ENCODE data around the gene PCNA.
"Not testable (repeated sequence)": the region's sequence is repeated elsewhere in the genome, so short reads cannot be mapped to it uniquely, and the experiment has no call there.

The PCNA gene

DNA sequence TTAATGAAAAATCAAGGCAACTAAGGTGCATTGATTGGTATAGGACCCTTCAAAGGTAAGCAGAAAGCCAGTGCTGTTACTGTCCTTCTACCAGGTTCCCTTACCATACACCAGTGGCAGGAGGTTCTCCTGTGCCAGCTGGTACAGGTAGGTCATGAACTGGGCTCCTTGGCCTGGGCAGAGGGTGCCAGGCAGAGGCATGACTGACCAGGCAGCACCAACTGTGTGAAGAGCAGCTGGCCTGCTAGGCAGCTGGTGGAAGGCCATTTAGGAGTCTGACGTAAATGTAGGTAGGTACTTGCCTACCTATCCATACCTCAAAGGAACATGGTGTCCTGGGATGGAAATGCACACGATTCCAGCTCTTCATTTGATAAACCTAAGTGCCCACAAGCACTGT is 23.3 kb downstream of the PCNA start:
- no peak for DNase-seq (ENCODE audit: low read depth)

DNA sequence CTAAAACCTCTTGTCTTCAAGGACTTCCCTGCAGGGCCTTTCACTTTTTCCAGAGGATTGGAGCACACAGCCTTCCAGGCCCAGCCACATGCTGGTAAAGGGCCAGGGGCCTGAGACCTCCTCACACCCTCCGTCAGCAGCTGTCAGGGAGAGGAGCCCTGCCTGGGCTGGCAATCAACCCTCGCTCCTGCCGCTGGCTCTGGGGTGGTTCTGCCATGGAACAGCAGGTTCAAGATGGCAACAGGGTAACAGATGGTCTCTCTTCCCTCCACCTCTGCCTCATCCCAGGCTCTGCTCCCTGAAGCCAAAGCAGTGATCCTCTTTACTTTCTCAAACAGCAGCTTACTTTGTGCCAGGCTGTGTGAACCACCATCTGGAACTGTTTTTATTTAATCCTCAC is 23.8 kb downstream of the PCNA start:
- DNase-seq (ENCODE audit: low read depth), result no peak

DNA sequence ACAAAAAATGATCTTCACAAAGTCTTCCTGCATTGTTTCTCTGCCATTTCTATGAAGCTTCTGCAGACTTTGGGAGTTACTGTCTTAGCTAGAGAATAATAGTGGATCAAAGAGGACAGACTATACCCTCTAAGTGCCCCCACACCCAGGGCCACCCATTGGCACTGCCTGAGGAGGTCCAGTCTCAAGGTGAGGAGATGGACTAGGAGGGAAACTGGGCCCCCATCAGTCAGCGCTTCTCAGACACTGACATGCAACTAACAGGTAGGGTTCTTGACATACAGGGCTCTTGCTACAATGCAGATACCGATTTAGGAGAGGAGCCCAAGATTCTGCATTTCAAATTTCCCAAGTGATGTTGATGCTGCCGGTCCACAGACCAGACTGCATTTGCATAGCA is 24.3 kb downstream of the PCNA start:
- DNase-seq (ENCODE audit: low read depth), result no peak

DNA sequence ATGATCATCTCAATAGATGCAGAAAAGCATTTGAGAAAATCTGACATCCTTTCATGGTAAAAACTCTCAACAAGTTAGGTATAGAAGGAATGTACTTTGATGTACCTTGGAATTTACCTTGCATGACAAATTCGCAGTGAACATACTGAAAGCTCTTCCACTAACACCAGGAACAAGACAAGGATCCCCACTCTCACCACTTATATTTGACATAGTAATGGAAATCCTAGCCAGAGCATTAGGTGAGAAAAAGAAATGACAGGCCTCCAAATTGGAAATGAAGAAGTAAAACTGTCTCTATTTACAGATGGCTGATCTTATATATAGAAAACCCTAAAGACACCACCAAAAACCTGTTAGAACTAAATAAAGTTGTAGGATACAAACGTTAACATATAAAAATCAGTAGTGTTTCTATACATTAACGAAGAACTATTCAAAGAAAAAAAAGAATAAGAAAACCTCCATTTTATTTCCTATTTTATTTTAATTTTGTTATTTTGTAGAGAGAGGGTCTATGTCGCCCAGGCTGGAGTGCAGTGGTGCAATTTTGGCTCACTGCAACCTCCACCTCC is 26.9 kb downstream of the PCNA start:
- DNase-seq (ENCODE audit: low read depth), result no peak

DNA sequence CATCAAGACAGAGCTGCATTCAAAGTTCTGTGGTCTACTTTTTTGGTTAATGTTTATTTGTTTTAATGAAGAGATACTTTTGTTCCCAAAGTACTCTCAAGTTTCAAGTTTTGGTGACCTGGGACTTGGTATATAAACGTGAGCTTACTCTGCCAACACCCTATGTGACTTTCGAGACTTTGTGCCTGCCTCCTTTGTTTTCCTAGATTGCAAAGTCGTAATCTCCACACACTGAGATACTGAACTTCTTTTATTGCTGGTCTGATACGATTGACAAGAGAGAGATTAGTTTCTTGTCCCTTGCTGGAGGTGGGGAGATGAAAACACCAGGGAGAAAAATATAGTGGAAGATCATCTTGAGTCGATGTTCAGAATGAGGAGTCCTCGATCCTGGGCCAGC is 27.9 kb downstream of the PCNA start:
- DNase-seq (ENCODE audit: low read depth), result no peak

DNA sequence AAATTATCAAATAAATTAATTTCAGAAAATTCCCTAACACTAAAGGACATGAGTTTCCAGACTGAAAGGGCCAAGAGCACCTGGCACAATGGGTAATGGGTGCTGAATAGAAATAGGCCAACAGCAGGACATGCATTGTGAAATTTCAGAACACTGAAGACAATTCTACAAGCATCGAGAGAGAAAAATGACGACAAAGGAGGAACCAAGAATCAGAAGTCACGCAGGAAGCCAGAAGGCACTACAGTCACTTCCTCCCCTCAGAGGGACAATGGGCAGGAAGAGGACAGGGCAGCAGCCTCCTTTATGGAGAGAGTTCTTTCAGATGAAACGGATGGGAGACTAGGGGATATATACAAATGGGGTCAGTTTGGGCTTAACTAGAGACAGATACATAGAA is 29.6 kb downstream of the PCNA start:
- no peak for DNase-seq (ENCODE audit: low read depth)

DNA sequence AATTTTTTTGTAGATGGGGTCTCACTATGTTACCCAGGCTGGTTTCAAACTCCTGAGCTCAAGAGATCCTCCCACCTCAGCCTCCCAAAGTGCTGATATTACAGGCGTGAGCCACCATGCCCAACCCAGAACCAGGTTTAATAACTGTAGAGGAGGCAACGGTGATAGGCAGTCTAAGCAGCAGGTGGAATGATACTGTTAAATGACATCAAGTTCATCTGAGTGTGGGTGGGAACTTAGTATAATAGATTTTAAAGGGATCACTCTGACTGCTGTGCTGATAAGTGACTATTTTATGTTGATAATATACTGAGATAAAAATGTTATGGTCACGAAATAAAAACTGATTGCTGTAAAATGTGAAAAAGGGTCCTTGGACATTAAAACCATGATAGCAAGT is 31.1 kb downstream of the PCNA start:
- DNase-seq (ENCODE audit: low read depth), result no peak

DNA sequence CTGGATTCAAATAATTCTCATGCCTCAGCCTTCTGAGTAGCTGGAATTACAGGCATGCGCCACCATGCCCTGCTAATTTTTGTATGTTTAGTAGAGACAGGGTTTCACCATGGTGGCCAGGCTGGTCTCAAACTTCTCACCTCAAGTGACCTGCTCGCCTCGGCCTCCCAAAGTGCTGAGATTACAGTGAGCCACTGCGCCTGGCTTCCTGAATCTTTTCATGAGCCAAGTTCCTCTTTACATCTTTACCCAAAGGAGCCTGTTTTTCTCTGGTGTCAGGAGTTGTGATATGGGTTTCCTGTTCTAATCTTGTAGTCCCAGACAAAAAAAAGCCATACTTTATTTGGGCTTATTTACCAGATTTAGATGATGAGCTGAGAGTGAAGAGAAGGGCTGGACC is 34.4 kb downstream of the PCNA start:
- no peak for DNase-seq (ENCODE audit: low read depth)

DNA sequence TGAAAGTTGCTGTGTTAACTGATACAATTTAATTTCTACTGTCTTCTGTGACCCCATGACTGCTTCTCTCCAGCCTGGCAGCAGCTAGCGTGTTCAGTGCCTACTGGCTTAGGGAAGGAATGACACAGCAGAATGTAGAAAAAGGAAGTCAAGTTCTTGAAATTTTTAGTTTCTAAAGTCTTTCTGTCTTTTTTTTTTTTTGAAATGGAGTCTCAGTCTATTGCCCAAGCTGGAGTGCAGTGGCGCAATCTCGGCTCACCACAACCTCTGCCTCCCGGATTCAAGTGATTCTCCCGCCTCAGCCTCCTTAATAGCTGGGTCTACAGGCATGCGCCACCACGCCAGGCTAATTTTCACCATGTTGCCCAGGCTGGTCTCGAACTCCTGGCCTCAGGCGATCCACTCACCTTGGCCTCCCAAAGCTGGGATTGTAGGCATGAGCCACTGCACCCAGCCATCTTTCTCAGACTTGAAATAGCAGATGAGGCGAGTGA is 39.3 kb downstream of the PCNA start:
- no peak for DNase-seq (ENCODE audit: low read depth)

DNA sequence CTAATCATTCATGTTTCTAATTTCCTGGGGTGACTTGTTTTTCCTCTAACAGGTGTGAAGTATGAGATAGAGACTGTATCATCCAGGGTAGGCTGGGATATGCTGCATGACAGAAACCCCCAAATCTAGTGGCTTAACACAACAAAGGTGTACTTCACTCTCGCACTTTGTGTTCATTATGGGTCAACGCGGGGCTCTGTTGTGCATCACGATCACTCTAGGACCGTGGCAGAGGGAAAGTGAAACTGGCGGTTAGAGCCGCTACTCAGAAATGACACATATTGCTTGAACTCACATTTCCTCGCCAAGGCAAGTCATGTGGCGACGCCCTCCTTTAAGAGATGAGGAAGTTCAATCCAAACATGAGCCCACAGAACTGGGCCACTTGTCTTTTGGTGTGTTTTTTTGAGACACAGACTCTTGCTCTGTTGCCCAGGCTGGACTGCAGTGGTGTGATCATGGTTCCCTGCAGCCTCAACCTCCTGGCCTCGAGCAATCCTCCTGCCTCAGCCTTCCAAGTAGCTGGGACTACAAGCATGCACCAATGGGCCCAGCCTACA is 41.3 kb downstream of the PCNA start:
- peak; percentile 69 for DNase-seq (ENCODE audit: low read depth)

DNA sequence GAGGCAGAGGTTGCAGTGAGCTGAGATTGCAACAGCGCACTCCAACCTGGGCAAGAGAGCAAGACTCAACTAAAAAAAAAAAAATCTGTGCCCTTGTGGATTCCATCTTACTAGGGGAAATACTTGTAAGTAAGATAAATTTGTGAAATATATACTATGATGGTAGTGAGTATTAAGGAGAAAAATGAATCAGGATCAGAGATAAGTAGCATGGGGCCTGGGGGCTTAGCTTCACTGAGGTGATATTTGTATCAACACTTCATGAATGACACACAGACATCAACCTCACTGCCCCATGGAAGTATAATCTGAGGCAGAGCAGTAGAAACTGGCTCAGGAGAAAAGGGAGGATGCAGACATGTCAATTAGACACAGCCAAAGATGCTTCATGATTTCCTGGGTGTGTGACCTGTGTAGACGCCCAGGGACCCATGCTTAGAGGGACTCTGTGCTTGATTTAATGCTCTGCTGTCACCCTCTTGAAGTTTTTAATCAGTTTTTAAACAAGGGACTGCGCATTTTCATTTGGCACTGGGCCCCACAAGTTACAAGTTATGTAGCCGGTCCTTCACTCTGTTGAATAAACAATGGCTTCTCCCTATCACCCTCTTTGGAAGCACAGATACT is 41.9 kb downstream of the PCNA start:
- DNase-seq (ENCODE audit: low read depth), result no peak

DNA sequence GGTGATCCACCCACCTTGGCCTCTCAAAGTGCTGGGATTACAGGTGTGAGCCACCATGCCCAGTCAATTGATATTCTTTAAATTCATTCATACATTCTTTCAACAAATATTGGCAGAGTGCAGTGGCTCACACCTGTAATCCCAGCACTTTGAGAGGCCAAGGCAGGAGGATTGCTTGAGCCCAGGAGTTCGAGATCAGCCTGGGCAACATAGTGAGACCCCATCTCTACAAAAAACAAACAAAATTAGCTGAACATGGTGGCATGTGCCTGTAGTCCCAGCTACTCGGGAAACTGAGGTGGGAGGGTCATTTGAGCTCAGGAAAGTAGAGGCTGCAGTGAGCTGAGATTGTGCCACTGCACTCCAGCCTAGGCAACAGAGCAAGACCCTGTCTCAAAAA is 42.8 kb downstream of the PCNA start:
- not testable (repeated sequence) for DNase-seq (ENCODE audit: low read depth)

DNA sequence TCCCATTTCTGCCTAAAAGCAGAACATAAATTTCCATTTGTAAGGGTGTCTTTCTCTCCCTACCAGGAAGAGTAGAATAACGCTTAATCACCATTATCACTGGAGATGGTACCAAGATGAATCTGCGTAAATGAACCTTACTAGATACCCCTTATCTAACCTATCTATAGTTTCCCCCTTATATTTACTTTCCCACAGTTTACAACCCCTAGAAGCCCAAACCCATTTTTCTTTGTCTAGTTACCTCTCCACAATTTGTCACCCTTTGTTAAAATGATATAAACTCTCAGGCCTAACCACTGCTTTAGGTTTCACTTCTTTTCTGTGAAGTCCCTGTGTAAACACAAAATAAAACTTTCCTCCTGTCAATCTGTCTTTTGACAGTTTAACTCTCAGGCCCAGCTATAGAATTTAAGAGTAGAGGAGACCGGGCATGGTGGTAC is 45.5 kb downstream of the PCNA start:
- DNase-seq (ENCODE audit: low read depth), result no peak

DNA sequence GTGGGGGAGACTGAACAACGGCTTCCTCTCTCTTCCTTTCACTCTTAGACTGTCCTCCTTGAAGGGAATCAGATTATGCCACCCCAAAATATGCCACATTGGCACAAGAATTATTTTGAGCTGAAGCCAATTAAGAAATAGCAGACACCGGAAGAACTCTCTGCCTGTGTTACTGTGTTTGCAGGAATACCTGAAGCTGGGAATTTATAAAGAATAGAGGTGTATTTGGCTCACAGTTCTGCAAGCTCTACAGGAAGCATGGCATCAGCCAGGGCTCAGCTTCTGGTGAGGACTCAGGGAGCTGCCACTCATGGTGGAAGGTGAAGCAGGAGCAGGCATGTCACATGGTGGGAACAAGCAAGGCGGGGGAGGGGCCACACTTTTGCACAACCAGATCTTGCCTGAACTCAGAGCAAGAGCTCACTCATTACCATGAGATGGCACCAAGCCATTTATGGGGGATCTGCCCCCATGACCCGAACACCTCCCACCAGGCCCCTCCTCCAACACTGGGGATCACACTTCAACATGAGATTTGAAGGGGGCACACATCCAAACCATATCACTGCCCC is 46.0 kb downstream of the PCNA start:
- no peak for DNase-seq (ENCODE audit: low read depth)

DNA sequence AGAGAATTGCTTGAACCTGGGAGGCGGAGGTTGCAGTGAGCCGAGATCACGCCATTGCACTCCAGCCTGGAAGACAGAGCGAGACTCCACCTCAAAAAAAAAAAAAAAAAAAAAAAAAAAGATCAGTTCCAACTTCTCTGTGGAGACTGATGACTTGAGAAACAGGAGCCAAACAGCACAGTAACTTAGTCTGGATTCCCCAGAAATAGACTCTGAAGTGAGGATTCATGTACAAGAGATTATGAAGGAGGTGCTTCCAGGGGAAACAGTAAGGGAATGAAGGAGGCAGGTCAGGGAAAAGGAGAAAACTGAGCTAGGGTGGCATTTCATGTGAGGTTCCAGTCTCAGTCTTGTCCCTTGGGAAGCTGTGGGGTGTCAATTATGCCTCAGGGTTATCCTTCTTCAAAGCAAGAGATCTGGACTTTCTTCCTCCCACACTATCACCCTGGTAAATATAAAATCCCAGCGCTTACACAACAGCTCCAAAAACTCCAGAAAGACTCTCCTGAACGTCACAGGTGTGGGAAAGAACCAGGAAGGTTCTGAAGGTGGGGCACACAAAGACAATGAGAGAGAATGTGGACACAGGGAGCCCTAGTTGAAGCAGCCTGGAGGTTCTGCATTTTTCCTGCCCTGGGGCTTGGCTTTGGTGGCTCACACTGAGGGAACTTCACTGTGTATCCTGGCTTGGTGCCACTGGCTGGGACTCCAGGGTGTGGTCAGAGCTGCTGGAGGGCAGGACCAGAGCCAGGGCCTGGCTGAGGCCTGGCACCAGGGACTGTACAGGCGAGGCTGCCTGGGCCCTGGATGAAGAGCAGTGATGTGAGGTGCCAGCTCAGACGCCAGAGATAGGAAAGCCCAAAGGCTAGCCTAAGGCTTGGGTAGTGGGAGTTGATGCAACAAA is 46.8 kb downstream of the PCNA start:
- DNase-seq (ENCODE audit: low read depth), result no peak

DNA sequence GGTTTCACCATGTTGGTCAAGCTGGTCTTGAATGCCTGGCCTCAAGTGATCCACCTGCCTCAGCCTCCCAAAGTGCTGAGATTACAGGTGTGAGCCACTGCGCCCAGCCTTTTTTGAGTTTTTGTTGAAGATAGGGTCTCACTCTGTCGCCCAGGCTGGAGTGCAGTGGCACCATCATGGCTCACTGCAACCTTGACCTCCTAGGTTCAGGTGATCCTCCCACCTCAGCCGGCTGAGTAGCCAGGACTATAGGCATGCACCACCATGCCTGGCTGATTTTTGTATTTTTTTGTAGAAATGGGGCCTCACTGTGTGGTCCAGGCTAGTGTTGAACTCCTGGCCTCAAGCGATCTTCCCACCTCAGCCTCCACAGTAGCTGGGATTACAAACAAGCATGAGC is 47.8 kb downstream of the PCNA start:
- DNase-seq (ENCODE audit: low read depth), result not testable (repeated sequence)

DNA sequence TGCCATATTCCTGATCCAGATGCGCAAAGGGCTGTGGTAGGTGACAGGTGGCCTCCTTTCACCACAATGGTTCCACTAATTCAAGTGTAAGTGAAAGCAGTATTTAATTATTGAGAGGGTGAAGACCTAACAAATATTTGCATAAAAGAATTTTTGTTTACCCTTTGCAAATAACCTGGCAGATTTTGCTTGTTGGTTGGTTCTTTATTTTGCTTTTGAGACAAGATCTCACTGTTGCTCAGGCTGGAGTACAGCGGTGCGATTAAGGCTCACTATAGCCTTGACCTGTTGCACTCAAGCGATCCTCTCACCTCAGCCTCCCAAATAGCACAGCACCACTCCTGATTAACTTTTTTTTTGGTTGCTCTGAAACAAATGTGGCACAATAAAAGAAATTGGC is 49.2 kb downstream of the PCNA start:
- no peak for DNase-seq (ENCODE audit: low read depth)

DNA sequence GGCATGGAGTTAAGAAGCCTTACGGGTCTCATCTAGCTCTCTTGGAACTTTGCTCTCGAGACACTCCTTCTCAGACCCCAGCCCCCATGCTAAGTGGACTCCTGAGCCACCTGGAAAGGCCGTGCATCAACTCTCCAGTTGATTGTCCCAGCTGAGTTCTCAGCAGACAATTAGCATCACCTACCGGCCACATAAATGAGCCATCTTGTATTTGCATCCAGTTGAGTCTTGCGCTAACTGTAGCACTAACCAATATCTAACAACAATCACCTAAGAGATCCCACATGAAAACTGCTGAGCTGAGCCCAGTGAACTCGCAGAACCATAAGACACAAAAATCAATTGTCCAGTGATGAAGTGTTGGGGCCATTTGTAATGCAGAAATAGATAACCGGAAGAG is 49.7 kb downstream of the PCNA start:
- DNase-seq (ENCODE audit: low read depth), result no peak

DNA sequence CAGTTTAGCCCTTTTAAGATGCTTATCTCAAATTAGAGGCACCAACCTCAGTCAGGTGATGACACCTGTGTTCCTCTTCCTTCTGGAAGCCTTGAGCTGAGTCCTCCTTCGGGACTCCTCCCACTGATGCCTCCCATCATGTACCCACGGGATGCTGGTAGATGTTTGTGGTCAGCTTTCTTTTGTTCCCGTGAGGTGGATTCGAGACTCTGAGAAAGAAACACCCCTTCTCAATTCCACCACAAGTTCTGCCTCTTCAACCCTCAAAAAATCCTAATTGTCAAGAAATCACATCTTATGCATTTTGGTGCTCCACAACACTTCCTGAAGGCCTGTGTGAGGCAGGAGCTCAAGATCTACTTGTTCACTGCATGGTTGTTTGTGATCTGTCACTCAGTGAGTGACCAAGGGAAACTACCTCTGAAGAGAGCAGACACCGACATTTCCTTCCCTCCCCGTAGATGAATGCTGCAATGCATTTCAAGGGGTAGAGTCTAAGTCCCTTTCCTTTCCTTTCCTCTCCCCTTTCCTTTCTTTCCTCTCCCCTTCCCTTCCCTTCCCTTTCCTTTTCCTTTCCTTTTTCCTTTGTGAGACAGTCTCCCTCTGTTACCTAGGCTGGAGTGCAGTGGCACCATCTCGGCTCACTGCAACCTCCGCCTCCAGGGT is 50.5 kb downstream of the PCNA start:
- no peak for DNase-seq (ENCODE audit: low read depth)

DNA sequence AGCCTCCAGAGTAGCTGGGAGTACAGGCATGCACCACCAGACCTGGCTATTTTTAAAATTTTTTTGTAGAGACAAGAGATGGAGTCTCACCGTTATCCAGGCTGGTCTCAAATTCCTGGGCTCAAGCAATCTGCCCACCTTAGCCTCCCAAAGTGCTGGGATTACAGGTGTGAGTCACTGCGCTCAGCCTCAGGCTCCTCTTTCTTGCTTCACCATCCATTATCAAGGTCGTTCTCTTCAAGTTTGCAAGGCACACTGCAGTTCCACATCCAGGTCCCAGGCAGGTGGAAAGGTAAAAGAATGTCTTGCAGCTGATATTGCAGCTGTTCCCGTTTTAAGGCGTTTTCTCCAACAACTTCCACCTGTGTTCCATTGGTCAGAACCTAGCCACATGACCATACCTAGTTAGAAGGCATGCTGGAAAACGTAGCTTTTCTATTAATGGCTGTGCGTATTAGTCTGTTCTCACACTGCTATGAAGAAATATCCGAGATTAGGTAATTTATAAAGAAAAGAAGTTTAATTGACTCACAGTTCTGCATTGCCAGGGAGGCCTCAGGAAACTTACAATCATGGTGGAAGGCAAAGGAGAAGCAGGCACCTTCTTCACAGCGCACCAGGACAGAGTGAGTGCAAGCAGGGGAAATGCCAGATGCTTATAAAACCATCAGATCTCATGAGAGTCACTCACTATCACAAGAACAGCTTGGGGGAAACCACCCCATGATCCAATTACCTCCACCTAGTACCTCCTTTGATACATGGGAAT is 51.7 kb downstream of the PCNA start:
- no peak for DNase-seq (ENCODE audit: low read depth)

DNA sequence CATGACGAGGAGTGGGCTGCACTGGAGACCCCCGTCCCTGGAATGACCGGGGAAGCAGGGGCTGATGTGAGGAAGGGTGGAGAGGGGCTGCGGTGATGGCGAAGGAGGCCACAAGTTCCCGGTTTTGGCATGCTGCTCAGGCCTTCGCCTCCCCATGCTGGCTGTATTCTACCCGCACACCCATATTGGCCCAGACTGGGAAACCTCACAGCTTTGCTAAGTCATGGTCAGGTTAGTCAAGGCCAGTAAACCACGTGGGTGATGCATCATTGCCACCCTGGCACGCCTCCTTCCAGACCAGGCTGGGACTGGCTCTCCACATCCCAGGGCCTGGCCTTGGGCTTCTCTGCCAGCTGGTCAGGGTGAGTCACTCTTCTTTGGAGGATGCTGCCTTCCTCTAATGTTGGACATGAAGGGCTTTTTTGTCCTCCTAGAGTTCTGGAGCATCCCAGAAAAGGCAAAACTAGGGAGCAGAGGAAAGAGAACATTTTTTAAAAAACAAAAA is 53.8 kb downstream of the PCNA start:
- no peak for DNase-seq (ENCODE audit: low read depth)

All from activated T-cell treated with anti-CD3 and anti-CD28 coated beads for 48 hours (primary cell).